GM19099 (cell line): ENCODE results near the gene SHOC2.

Experiments used
- POLR2A ChIP-seq: IDR thresholded peaks from 3 replicates; pipeline ENCODE4 v1.6.1; 2011; ENCODE audit warnings: low read depth; ENCODE audit not compliant: insufficient read length; ENCODE audit errors: extremely low read depth

Gene SHOC2

GRCh38 chr10:110959379-110960332 lies 40.3 kb downstream of the SHOC2 start:
- no peak for TF ChIP-seq POLR2A

DNA sequence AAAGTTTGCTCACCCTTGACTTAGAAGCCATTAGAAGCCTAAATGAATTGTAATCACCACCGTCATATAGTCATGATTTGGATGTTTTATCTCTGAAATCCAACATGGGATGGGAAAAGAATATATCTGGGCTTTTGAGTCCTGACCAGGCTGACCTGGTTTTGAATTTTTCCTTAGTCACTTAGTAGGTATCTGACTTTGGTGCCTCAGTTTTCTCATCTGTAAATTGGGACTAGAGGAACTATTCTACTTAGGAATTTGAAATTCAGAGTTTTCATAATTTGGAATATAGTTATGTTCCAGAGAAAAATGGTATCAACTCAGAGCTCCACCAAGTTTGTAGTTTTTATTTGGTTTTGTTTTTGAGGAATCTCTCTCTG lies 40.9 kb downstream of the SHOC2 start:
- no peak for TF ChIP-seq POLR2A

DNA sequence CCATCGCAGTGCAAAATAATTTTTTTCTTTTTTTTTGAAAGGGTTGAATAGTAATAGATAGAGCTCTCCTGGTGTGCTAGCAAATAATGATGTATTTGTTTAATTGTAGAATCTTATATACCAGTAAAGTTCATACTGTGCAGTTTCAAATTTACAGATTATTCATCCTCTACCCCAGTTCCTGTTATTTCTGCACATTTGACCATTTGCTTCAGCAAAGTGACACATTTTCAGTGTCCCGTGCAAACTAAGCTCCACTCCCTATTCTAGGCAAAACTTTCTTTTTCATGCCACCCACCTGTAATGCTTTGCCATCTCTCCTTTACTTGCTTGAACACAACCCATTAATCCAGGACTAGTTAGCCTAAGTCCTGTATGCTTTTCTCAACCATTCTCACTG lies 43.0 kb downstream of the SHOC2 start:
- no peak for TF ChIP-seq POLR2A

GRCh38 chr10:110963162-110963561 lies 43.8 kb downstream of the SHOC2 start:
- no peak for TF ChIP-seq POLR2A

GRCh38 chr10:110964681-110965080 lies 45.3 kb downstream of the SHOC2 start:
- no peak for TF ChIP-seq POLR2A

- no peak for TF ChIP-seq POLR2A
Measured at GRCh38 chr10:110965216-110965615, 45.8 kb downstream of the SHOC2 start.

- no peak for TF ChIP-seq POLR2A
Measured at GRCh38 chr10:110966146-110966545, 46.7 kb downstream of the SHOC2 start.

DNA sequence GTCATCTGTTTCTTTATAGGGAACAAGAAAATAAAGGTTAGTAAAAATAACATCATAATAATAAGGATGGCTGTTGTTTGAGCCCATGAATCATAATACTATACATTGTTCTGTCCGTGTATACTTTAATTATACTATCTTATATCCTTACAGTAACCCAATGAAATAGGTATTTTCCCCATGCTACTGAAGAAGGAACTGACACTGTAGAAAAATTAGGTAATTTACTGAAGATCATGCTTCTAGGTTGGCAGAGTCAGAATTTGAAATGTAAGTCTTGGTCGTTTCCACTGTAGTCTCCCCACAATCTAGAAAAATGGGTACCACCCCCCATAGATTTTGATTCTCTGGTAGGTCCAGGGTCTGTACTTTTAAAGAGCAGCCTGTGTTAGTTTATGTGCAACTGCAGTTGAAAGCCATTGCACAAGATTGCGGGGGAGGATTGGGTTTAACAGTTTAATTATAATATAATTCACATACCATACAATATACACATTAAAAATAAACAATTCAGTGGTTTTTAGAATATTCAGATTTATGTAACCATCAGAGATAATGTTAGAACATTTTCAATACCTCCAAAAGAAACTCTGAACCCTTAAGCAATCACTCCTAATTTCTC lies 47.7 kb downstream of the SHOC2 start:
- TF ChIP-seq POLR2A: no peak

DNA sequence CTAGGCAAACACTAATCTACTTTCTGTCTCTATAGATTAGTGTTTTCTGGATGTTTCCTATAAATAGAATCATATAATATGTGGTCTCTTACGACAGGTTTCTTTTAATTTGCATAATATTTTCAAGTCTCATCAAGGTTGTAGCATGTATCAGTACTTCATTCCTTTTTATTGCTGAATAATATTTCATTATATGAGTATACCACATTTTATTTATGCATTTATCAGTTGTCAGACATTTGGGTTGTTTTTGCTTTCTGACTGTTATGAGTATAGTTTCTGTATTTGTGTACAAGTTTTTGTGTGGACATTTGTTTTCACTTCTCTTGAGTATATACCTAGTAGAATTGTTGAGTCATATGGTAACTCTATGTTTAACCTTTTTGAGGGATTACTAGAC lies 48.2 kb downstream of the SHOC2 start:
- no peak for TF ChIP-seq POLR2A

- no peak for TF ChIP-seq POLR2A
Measured at GRCh38 chr10:110969183-110969582, 49.8 kb downstream of the SHOC2 start.

GRCh38 chr10:110971638-110972037 lies 52.2 kb downstream of the SHOC2 start:
- TF ChIP-seq POLR2A: no peak

DNA sequence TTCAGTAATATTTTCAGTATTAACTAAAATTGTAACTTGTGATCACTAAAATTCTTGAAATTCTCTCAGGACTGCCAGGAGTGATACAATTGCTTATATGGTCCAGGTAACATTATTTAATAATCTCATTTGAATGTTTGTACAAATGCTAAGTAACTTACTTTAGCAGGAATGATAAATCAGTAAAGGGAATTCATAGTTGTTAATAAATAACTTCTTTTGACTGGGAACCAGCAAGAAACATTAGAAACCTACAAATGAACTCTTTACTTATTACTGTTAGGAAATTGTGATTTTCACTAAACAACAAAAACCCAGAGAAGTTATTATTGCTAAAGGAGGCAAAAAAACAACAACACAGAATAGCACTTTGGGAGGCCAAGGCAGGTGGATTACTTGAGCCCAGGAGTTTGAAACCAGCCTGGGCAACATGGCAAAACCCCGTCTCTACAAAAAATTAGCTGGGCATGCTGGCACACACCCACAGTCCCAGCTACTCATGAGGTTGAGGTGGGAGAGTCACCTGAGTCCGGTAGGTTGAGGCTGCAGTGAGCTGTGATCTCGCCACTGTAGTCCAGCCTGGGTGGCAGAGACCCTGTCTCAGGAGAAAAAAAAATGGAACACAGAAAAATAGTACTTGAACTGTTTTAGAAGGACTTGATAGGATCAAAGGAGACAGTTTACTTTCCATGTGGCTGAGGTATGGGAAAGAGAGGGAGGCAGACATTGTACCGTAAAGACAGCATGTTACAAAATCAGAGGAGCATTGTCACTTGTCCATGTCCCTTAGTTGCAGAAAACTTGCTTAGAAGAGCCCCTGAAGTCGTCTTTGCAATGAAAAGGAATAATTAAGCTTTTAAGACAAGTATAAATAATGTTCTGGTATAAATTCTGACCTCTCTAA lies 53.1 kb downstream of the SHOC2 start:
- TF ChIP-seq POLR2A: no peak

DNA sequence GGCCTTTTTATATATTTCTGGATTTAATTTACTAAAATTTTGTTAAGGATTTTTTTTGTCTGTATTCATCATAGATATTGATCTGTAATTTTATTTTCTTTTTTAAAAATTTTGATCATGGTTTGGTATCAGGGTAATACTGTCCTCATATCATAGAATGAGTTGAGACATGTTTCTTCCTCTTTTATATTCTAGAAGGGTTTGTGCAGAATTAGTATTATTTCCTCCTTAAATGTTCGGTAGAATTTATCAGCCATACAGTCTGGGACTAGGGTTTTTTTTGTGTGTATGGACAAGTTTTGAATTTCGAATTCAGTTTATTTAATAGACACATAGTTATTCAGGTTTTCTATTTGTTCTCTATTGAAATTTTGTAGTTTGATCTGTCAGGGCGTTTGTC lies 54.0 kb downstream of the SHOC2 start:
- TF ChIP-seq POLR2A: no peak

- TF ChIP-seq POLR2A: no peak
Measured at GRCh38 chr10:110976577-110976976, 57.2 kb downstream of the SHOC2 start.

DNA sequence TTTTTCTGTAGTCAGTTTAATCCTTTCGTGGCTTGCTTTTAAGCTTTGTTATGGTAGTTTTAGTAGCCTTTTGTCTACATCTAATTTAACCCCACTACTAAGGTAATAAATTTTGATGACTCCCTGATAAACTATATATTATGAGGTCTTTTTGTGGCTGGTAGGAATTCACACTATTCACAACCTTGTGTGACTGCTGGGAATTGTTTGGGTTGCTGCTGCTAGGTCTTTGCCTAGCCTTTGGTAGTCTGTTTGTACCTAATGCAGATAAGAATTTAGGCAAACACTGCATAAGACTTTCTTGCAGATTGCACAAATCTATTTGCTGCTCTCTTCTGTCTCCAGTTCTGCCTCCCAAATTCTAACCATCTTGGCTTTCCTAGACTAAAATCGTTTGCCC lies 58.3 kb downstream of the SHOC2 start:
- TF ChIP-seq POLR2A: no peak
